Measurements from ENCODE around the gene HTR3C. TPM values are rescaled to one million over a fixed set of nuclear protein-coding genes. Genes with fewer than 3 reads are reported as not detected.

Gene HTR3C
- total RNA-seq, 1 experiment from 2014 or later, result not detected

DNA sequence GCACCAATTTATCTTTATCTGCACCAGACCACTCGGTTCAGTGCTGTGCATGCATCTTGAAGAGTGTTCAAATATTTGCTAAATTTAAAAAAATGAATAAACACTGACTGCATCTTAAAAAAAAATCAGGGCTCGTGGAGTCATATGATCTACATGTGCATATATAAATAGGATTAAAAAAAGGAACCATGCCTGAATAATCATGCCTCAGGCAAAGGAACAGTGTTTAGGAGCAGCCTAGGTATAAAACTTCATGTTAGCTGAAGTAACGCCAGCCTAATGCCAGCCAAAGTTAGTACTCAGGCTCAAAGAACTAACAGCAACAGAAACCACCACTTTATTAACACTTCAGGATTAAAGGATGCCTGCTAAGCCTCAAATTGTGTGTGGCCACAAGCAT, 44.7 kb upstream of the HTR3C start:
- H3K27me3 Mint-ChIP-seq (ENCODE audit: unreplicated experiment), result no peaks in the 10 kb centered on the region
- peaks cover 26% of the 10 kb centered on the region for H3K36me3 Mint-ChIP-seq (ENCODE audit: insufficient read depth, unreplicated experiment)
- no peak overlapping the region for H3K27ac Mint-ChIP-seq (ENCODE audit: unreplicated experiment)
- peaks cover 3% of the 10 kb centered on the region for H3K9me3 Mint-ChIP-seq (ENCODE audit: low read depth, unreplicated experiment)
- TF ChIP-seq, protein P1, sequence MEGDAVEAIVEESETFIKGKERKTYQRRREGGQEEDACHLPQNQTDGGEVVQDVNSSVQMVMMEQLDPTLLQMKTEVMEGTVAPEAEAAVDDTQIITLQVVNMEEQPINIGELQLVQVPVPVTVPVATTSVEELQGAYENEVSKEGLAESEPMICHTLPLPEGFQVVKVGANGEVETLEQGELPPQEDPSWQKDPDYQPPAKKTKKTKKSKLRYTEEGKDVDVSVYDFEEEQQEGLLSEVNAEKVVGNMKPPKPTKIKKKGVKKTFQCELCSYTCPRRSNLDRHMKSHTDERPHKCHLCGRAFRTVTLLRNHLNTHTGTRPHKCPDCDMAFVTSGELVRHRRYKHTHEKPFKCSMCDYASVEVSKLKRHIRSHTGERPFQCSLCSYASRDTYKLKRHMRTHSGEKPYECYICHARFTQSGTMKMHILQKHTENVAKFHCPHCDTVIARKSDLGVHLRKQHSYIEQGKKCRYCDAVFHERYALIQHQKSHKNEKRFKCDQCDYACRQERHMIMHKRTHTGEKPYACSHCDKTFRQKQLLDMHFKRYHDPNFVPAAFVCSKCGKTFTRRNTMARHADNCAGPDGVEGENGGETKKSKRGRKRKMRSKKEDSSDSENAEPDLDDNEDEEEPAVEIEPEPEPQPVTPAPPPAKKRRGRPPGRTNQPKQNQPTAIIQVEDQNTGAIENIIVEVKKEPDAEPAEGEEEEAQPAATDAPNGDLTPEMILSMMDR (IDR thresholded peaks at IDR 0.05; ENCODE audit: unreplicated experiment), result no peak
- DNase-seq, result no peak
- BruUV-seq (replicated peaks), result no TSS peak
- CTCF ChIA-PET, result interaction anchor here (0.6 to 2.4 kb wide), 2 partner anchors 8 to 448 kb away, joined by 4 to 18 read pairs; no protein-coding TSS in a partner anchor
- intact Hi-C loops (cut with micrococcal nuclease; ENCODE audit: unreplicated experiment), result no loop called here
- peaks cover 26% of the 10 kb centered on the region for H3K4me1 Mint-ChIP-seq (ENCODE audit: low read depth, unreplicated experiment)
- H3K4me3 Mint-ChIP-seq (ENCODE audit: low read depth, unreplicated experiment), result no peak overlapping the region

DNA sequence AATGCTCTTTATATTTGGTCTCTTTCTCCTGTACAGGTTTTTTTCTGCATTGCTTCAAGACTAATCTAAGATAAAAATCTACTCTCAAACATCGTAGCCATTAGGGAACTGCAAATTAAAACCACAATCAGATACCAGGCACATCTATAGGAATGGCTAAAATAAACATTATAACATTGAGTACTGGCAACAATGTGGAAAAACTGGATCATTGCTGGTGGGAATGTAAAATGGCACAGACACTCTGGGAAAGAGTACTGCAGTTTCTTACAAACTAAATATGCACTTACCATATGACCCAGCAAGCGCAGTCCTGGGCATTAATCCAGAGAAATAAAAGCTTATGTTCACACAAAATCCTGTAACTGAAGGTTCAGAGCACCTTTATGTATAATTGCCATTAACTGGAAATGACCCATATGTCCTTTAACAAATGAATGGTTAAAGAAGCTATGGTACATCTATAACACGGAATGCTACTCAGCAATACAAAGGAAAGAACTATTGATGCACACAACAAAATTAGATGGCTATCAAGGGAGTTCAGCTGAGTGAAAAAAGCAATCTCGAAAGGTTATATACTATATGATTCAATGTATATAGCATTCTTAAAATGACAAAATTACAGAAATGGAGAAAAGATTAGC, 41.5 kb upstream of the HTR3C start:
- Mint-ChIP-seq H3K4me1 (ENCODE audit: low read depth, unreplicated experiment) (peaks cover 21% of the 10 kb centered on the region), H3K36me3 (ENCODE audit: insufficient read depth, unreplicated experiment) (peaks cover 20% of the 10 kb centered on the region), H3K27ac (ENCODE audit: unreplicated experiment) (no peak overlapping the region), H3K27me3 (ENCODE audit: unreplicated experiment) (no peaks in the 10 kb centered on the region), H3K9me3 (ENCODE audit: low read depth, unreplicated experiment) (peaks cover 3% of the 10 kb centered on the region), H3K4me3 (ENCODE audit: low read depth, unreplicated experiment) (no peak overlapping the region)
- no TSS peak for BruUV-seq (replicated peaks)
- TF ChIP-seq, protein P1 (IDR thresholded peaks at IDR 0.05; ENCODE audit: unreplicated experiment), result no peak
- CTCF ChIA-PET, result interaction anchor here (1.1 kb wide), 1 partner anchor 11 kb away, joined by 3 read pairs; no protein-coding TSS in a partner anchor
- no peak for DNase-seq
- intact Hi-C loops (cut with micrococcal nuclease; ENCODE audit: unreplicated experiment), result no loop called here

DNA sequence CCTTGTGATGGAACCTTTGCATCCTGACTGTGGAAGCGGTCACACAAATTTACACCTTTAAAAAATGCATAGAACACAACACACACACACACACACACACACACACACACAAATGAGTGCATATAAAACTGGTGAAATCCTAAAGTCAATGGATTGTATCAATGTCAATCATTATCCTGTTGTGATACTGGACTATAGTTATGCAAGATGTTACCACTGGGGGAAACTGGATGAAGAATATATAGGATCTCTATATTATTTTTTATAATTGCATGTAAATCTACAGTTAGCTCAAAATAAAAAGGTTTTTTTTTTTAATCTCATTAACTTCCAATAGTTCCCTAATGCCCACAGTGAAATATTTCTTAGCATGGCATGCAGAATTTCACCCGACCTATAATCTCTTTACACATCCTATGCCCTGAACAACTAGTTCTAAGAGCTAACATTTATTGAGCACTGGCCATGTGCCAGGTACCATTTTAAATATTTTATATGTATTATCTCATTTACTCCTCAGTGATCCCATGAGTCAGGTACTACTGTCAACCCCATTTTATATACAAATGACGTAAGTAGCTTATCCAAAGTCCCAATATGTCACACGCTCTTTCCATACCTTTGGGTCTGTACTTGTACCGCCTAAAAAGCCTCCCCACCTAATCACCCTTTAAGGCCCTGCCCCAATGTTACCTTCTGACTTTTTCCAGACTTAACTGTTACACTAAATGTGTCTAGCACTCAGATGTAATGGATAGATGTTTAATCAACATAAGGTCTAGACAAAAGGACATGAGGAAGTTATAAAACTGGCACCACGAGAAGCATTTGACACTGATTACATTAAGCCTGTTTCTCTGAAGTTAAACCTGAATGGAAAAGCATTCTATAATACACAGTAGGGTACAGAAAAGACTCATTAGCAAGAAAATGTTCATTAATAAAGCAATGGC, 40.6 kb upstream of the HTR3C start:
- intact Hi-C loops (cut with micrococcal nuclease; ENCODE audit: unreplicated experiment), result no loop called here
- CTCF ChIA-PET, result interaction anchor here (0.6 to 1.1 kb wide), 2 partner anchors 12 to 507 kb away, joined by 3 read pairs; no protein-coding TSS in a partner anchor
- no TSS peak for BruUV-seq (replicated peaks)
- no peak overlapping the region for H3K27ac Mint-ChIP-seq (ENCODE audit: unreplicated experiment)
- H3K4me1 Mint-ChIP-seq (ENCODE audit: low read depth, unreplicated experiment), result peaks cover 22% of the 10 kb centered on the region
- H3K9me3 Mint-ChIP-seq (ENCODE audit: low read depth, unreplicated experiment), result peaks cover 3% of the 10 kb centered on the region
- H3K4me3 Mint-ChIP-seq (ENCODE audit: low read depth, unreplicated experiment), result no peak overlapping the region
- peaks cover 22% of the 10 kb centered on the region for H3K36me3 Mint-ChIP-seq (ENCODE audit: insufficient read depth, unreplicated experiment)
- no peaks in the 10 kb centered on the region for H3K27me3 Mint-ChIP-seq (ENCODE audit: unreplicated experiment)
- no peak for DNase-seq
- TF ChIP-seq, protein P1 (IDR thresholded peaks at IDR 0.05; ENCODE audit: unreplicated experiment), result no peak

DNA sequence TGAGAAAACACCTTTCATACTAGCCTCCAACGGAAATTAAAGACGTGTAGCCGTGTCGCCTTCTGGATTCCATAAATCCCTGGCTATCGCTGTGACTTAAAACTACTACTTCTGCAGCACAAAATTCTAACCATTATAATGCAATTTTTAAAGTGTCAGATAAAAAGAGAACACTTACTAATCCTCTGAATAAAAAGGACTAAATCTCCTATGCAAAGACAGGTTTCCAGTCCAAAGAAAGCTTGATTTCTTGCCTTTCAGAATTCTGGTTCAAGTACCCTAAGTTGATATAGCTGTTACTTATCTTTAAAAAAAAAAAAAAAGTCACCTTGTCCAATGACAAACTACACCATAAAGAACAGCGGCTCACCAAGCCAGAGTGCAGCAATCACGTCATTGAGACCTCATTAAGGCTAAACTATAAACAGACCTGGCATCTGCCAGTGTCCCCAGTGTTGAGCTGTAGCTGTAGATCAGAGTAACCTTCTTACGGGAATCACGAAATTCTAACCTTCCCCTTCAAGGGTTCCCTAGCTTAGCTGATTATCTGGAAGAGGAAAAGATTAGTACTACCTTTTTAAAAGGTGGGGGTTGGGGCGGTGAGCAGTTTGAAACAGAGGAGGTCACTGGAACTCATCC, 37.3 kb upstream of the HTR3C start:
- Mint-ChIP-seq H3K9me3 (ENCODE audit: low read depth, unreplicated experiment) (peaks cover 3% of the 10 kb centered on the region), H3K4me3 (ENCODE audit: low read depth, unreplicated experiment) (no peak overlapping the region), H3K27me3 (ENCODE audit: unreplicated experiment) (peaks cover 5% of the 10 kb centered on the region), H3K4me1 (ENCODE audit: low read depth, unreplicated experiment) (peaks cover 31% of the 10 kb centered on the region), H3K36me3 (ENCODE audit: insufficient read depth, unreplicated experiment) (peaks cover 31% of the 10 kb centered on the region), H3K27ac (ENCODE audit: unreplicated experiment) (no peak overlapping the region)
- CTCF ChIA-PET, result interaction anchor here (0.7 to 2.3 kb wide), 2 partner anchors 9 to 277 kb away, joined by 4 to 18 read pairs; no protein-coding TSS in a partner anchor
- no peak for DNase-seq
- no TSS peak for BruUV-seq (replicated peaks)
- TF ChIP-seq, protein P1 (IDR thresholded peaks at IDR 0.05; ENCODE audit: unreplicated experiment), result no peak
- intact Hi-C loops (cut with micrococcal nuclease; ENCODE audit: unreplicated experiment), result loop anchor here (2.0 kb wide), 2 partner anchors 111 to 121 kb away; no protein-coding TSS in a partner anchor
